SU-DHL-6 (cell line): ENCODE data around the gene WWTR1.

ENCODE experiments used
- H2AFZ ChIP-seq: fragments of 200-600 bp; sonication (generic); 2 replicates; pipeline ENCODE4 v1.6.1; 2014; ENCODE audit warnings: low read depth, mild to moderate bottlenecking, moderate library complexity, mixed read lengths, antibody characterized with exemption, low read length; ENCODE audit not compliant: severe bottlenecking
- H3F3A ChIP-seq: fragments of 200-600 bp; shearing (Covaris generic); 2 replicates; pipeline ENCODE4 v1.6.0; 2016; ENCODE audit warnings: antibody characterized with exemption, mild to moderate bottlenecking; ENCODE audit not compliant: insufficient read depth
- H3K27ac ChIP-seq: fragments of 200-600 bp; sonication (generic); 2 replicates; pipeline ENCODE4 v1.5.1; 2016; ENCODE audit warnings: low read depth, mild to moderate bottlenecking, low read length, moderate library complexity, mixed read lengths
- H3K27me3 ChIP-seq: fragments of 200-600 bp; sonication (generic), shearing (Covaris generic); 2 replicates; pipeline ENCODE4 v1.6.0; 2014; ENCODE audit warnings: mild to moderate bottlenecking, low read length
- H3K36me3 ChIP-seq: fragments of 200-600 bp; sonication (generic); 2 replicates; pipeline ENCODE4 v1.6.1; 2014; ENCODE audit warnings: mild to moderate bottlenecking, low read length, mixed read lengths
- H3K4me2 ChIP-seq: fragments of 300-600, 200-600 bp; shearing (Covaris generic), sonication (generic); 2 replicates; pipeline ENCODE4 v1.6.0; 2014; ENCODE audit warnings: low read length, low read depth, mild to moderate bottlenecking; ENCODE audit not compliant: poor library complexity, severe bottlenecking
- H3K4me3 ChIP-seq: fragments of 200-600 bp; sonication (generic); 2 replicates; pipeline ENCODE4 v1.5.1; 2014; ENCODE audit warnings: antibody characterized with exemption, low read length, mild to moderate bottlenecking, mixed read lengths; ENCODE audit not compliant: insufficient read depth, poor library complexity, severe bottlenecking
- H3K79me2 ChIP-seq: fragments of 200-600 bp; sonication (generic); 2 replicates; pipeline ENCODE4 v1.6.1; 2014; ENCODE audit warnings: mild to moderate bottlenecking, low read length, moderate library complexity; ENCODE audit not compliant: insufficient read depth
- H3K9ac ChIP-seq: fragments of 200-600 bp; sonication (generic); 2 replicates; pipeline ENCODE4 v1.7.0; 2014; ENCODE audit warnings: mild to moderate bottlenecking, low read length
- H3K9me2 ChIP-seq: fragments of 200-600 bp; sonication (generic); replicated peaks from 2 replicates; pipeline ENCODE4 v1.6.1; 2014; ENCODE audit warnings: low read length; ENCODE audit not compliant: insufficient read depth
- H3K9me3 ChIP-seq: fragments of 200-600 bp; sonication (generic); 2 replicates; pipeline ENCODE4 v1.6.1; 2014; ENCODE audit warnings: low read length, mixed read lengths; ENCODE audit not compliant: insufficient read depth
- H4K20me1 ChIP-seq: fragments of 200-600 bp; sonication (generic); 2 replicates; pipeline ENCODE4 v1.6.1; 2014; ENCODE audit warnings: low read depth, mild to moderate bottlenecking, antibody characterized with exemption, low read length, moderate library complexity, mixed read lengths
- EZH2phosphoT487 ChIP-seq: fragments of 200-600 bp; sonication (generic), shearing (Covaris generic); conservative IDR thresholded peaks from 2 replicates; pipeline ENCODE4 v1.6.1; 2018; ENCODE audit warnings: mild to moderate bottlenecking, antibody characterized with exemption, low read length, moderate library complexity, mixed read lengths
- TF ChIP-seq, protein P1 (sequence below): fragments of 200-600 bp; sonication (generic); IDR thresholded peaks from one replicate; pipeline ENCODE4 v1.5.1; 2017; ENCODE audit warnings: antibody characterized with exemption, mild to moderate bottlenecking, low read length, moderate library complexity; ENCODE audit not compliant: insufficient read depth, poor library complexity, severe bottlenecking

WWTR1 gene

DNA sequence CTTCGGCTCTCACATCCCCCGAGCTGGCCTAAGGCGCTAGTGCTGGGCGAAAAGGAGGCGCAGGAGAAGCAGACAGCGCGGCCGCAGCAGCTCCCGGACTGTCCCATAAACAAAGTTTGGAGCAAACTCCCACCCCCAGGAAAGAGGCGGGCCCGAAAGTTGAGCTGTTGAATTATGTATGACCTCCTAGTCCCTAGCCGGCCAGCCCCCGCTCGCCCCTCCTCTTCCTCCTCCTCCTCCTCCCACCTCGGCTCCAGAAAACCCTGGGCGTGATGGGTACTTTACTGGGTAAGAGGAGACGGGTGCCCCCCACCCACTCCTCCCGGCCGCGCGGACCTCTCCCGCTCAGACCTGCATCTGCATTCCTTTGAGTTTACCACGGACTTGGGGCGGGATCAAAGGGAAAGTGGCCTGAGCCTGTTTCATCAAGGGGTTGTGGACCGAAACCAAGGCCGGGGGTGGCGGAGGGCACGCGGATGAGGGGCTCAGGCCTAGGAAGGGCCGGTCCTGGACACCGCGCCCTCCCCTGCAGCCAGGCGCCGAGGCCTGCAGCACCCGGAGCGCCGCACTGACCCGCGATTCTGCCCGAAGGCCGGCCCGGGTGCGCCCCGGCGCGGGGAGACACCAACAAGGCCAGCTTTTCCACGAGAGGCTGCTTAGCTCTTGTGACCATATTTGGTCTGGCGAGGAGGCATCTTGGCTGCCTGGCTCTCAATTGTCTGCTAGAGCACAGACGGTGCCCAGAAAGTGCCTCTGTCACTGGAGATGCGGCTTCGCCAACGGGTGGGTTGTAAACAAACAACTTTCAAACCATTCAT, at the start of gene WWTR1:
TSS of gene WWTR1 (minus strand) at position 100 of the 818 bp plus-strand sequence. CDS start 719 bp downstream, outside the sequence.
- no peak within 1 kb of the TSS for H3K27ac ChIP-seq
- H2AFZ ChIP-seq, result no peak within 1 kb of the TSS
- H3K4me3 ChIP-seq, result no peak within 1 kb of the TSS
- no peak within 1 kb of the TSS for H3K4me2 ChIP-seq
- no peak within 1 kb of the TSS for H3K9ac ChIP-seq
- TF ChIP-seq, protein P1, sequence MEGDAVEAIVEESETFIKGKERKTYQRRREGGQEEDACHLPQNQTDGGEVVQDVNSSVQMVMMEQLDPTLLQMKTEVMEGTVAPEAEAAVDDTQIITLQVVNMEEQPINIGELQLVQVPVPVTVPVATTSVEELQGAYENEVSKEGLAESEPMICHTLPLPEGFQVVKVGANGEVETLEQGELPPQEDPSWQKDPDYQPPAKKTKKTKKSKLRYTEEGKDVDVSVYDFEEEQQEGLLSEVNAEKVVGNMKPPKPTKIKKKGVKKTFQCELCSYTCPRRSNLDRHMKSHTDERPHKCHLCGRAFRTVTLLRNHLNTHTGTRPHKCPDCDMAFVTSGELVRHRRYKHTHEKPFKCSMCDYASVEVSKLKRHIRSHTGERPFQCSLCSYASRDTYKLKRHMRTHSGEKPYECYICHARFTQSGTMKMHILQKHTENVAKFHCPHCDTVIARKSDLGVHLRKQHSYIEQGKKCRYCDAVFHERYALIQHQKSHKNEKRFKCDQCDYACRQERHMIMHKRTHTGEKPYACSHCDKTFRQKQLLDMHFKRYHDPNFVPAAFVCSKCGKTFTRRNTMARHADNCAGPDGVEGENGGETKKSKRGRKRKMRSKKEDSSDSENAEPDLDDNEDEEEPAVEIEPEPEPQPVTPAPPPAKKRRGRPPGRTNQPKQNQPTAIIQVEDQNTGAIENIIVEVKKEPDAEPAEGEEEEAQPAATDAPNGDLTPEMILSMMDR, result no peak
- TF ChIP-seq EZH2phosphoT487, result no peak
- no peaks in the 10 kb centered on the region for H4K20me1 ChIP-seq
- H3F3A ChIP-seq, result no peaks in the 10 kb centered on the region
- H3K27me3 ChIP-seq, result no peaks in the 10 kb centered on the region
- no peaks in the 10 kb centered on the region for H3K36me3 ChIP-seq
- H3K79me2 ChIP-seq, result no peaks in the 10 kb centered on the region
- no peaks in the 10 kb centered on the region for H3K9me3 ChIP-seq
- H3K9me2 ChIP-seq, result no peaks in the 10 kb centered on the region

DNA sequence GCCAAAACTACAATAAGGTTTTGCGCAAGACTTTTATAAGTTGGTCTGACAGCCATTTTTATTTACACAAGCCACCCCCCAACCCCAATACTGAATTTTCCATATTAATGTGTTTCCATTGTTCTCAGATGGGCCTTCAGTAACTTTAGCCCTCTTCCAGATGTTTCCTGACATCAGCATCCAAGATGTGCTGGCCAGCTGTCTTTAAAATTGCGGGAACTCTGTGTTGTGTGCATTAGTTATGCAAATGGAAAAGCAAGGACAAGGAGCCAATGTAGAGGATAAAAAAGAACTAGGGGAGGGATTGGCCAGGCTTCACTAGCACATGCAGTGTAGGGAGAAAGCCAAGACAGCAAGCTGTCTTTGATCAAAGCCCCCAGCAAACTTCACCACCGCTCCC, 49.1 kb upstream of the WWTR1 start:
- Histone ChIP-seq H3K9me3 (no peaks in the 10 kb centered on the region), H2AFZ (no peak overlapping the region), H3F3A (no peaks in the 10 kb centered on the region), H3K36me3 (no peaks in the 10 kb centered on the region), H3K79me2 (no peaks in the 10 kb centered on the region), H3K9ac (no peak overlapping the region), H3K9me2 (no peaks in the 10 kb centered on the region), H3K4me2 (no peak overlapping the region), H3K4me3 (no peak overlapping the region), H4K20me1 (no peaks in the 10 kb centered on the region), H3K27me3 (no peaks in the 10 kb centered on the region), H3K27ac (no peak overlapping the region)
- TF ChIP-seq, protein P1, result no peak
- no peak for TF ChIP-seq EZH2phosphoT487

DNA sequence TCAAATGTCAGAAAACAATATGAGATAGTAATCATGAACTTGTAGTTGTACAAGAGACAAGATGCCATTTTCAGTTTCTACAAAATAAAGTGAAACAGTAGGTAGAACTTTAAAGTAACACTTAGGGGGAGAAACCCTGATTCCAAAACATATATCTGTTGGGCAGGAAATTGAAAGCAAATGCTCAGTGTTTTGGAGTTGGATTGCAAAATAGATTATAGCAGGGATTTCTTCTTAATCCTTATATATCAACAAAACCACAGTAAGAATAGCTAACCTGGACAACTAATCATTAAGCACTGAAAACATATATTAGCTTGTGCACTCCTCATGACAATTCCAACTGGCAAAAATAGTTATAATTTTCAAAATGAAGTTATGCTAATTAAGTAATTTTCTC, 47.6 kb upstream of the WWTR1 start:
- no peak overlapping the region for H3K4me2 ChIP-seq
- H3K27ac ChIP-seq, result no peak overlapping the region
- H3K9me3 ChIP-seq, result no peaks in the 10 kb centered on the region

More for the DNA sequence above, 47.6 kb upstream of the WWTR1 start:
- Histone ChIP-seq H3K36me3 (no peaks in the 10 kb centered on the region), H3K27me3 (no peaks in the 10 kb centered on the region), H2AFZ (no peak overlapping the region), H4K20me1 (no peaks in the 10 kb centered on the region), H3K9me2 (no peaks in the 10 kb centered on the region), H3K4me3 (no peak overlapping the region), H3K79me2 (no peaks in the 10 kb centered on the region), H3K9ac (no peak overlapping the region), H3F3A (no peaks in the 10 kb centered on the region)
- TF ChIP-seq, protein P1, result no peak
- TF ChIP-seq EZH2phosphoT487, result no peak
